Vagina (tissue), 2 donors: ENCODE results near the gene ZNF841.

Experiments used
- POLR2A ChIP-seq, 2 donors: fragments of 450-650 bp; IDR thresholded peaks; one replicate each; pipeline ENCODE4 v1.6.1; 2017; ENCODE audit warnings: antibody characterized with exemption in 2 of 2, mild to moderate bottlenecking in 2 of 2, moderate library complexity in 2 of 2
- TF ChIP-seq, protein P1 (sequence below), 3 experiments: fragments of 450-650 bp in 2 of 3; fragments of 200-600 bp in 1 of 3; sonication (generic) in 1 of 3; IDR thresholded peaks; one replicate each; pipeline ENCODE4 v1.5.1; 2017 to 2019; ENCODE audit warnings: antibody characterized with exemption in 3 of 3, mild to moderate bottlenecking in 2 of 3, moderate library complexity in 2 of 3

DNA sequence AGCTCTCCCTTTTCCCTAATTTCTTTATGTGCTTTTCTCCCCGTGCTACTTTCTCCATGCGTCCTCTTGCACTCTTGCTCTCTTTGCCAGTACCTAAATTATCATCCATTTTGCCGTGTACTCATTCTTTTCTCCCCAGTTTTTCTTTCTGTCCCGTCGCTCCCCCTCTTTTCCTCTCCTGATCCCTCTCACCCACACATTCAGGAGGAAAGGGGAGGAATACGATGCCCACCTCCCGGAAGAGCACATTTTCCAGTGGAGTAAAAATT, 43.4 kb upstream of the ZNF841 start:
- TF ChIP-seq, protein P1, sequence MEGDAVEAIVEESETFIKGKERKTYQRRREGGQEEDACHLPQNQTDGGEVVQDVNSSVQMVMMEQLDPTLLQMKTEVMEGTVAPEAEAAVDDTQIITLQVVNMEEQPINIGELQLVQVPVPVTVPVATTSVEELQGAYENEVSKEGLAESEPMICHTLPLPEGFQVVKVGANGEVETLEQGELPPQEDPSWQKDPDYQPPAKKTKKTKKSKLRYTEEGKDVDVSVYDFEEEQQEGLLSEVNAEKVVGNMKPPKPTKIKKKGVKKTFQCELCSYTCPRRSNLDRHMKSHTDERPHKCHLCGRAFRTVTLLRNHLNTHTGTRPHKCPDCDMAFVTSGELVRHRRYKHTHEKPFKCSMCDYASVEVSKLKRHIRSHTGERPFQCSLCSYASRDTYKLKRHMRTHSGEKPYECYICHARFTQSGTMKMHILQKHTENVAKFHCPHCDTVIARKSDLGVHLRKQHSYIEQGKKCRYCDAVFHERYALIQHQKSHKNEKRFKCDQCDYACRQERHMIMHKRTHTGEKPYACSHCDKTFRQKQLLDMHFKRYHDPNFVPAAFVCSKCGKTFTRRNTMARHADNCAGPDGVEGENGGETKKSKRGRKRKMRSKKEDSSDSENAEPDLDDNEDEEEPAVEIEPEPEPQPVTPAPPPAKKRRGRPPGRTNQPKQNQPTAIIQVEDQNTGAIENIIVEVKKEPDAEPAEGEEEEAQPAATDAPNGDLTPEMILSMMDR (IDR thresholded peaks at IDR 0.05) = no peak
- TF ChIP-seq POLR2A (IDR thresholded peaks at IDR 0.05) = no peak
